ENCODE data around the gene PRRC2B. TPM values are rescaled to one million over a fixed set of nuclear protein-coding genes. Genes with fewer than 3 reads are reported as not detected.

Gene PRRC2B
- total and polyA plus RNA-seq, 2 of the 8 experiments (the other 6 are each of a cell fraction or from before 2014, with no cell fraction given): 37.3 to 249 TPM

- DNase-seq (ENCODE audit: low read depth in 1 of 2, low spot score in 2 of 2) (no peak), FAIRE-seq (no peak)
- no peak overlapping the region for H3K18ac ChIP-seq (ENCODE audit: extremely low read depth, low read length)
- H3K23me2 ChIP-seq (ENCODE audit: low read depth, low read length): no peaks in the 10 kb centered on the region
- H2BK15ac ChIP-seq (ENCODE audit: low read length): no peak overlapping the region
- no peak overlapping the region for H2AFZ ChIP-seq (ENCODE audit: low read length)
- no peak overlapping the region for H4K8ac ChIP-seq (ENCODE audit: extremely low read depth, insufficient read depth, low read length)
- no peaks in the 10 kb centered on the region; a peak in 1 of 7 replicates for H3K4me1 ChIP-seq (replicated peaks in 1 of 4; ENCODE audit: control insufficient read depth in 3 of 4, insufficient read depth in 4 of 4, low read length in 3 of 4)
- H3K27ac ChIP-seq (ENCODE audit: low read depth, low read length): no peak overlapping the region
- H3K79me2 ChIP-seq (ENCODE audit: control insufficient read depth in 1 of 2, insufficient read depth in 2 of 2, low read length in 2 of 2): peaks cover 0 to 12% of the 10 kb centered on the region in 2 experiments; a peak in 1 of 4 replicates
- H3K56ac ChIP-seq (replicated peaks; ENCODE audit: insufficient read length, low read depth, low read length): no peak overlapping the region
- POLR2A ChIA-PET (ENCODE audit: partially characterized antibody): interaction anchor here (1.0 to 1.3 kb wide), 4 partner anchors 8 to 87 kb away, joined by 3 to 6 read pairs (median 3); no protein-coding TSS in a partner anchor
- CTCF ChIA-PET (ENCODE audit: partially characterized antibody): interaction anchor here (1.1 to 2.1 kb wide), 4 partner anchors 8 to 77 kb away, joined by 3 to 7 read pairs (median 5); no protein-coding TSS in a partner anchor
- H3K9me3 ChIP-seq (ENCODE audit: insufficient read depth in 2 of 2, low read depth in 1 of 2, low read length in 1 of 2): no peaks in the 10 kb centered on the region
- H3K27me3 ChIP-seq (replicated peaks in 1 of 4; ENCODE audit: control insufficient read depth in 3 of 4, extremely low read depth in 1 of 4, insufficient read depth in 3 of 4, low read length in 3 of 4): no peaks in the 10 kb centered on the region
- no peak overlapping the region for H2BK120ac ChIP-seq (replicated peaks; ENCODE audit: low read depth, low read length)
- no peak overlapping the region for H2BK20ac ChIP-seq (ENCODE audit: low read length)
- H4K5ac ChIP-seq (ENCODE audit: insufficient read length, low read depth, low read length): no peak overlapping the region
- H3K36me3 ChIP-seq (ENCODE audit: control insufficient read depth in 2 of 4, insufficient read depth in 4 of 4, low read length in 3 of 4): peaks cover 75 to 97% (median 92%) of the 10 kb centered on the region in 4 experiments
- no peak overlapping the region for H3K4me3 ChIP-seq (ENCODE audit: extremely low read depth in 1 of 4, insufficient read depth in 2 of 4, low read depth in 3 of 4, low read length in 4 of 4)
- no peak overlapping the region for H3K4me2 ChIP-seq (ENCODE audit: insufficient read depth in 1 of 2, low read depth in 2 of 2, low read length in 2 of 2)
- no peak overlapping the region for H2BK12ac ChIP-seq (ENCODE audit: low read depth, low read length)
- no peak overlapping the region for H3K14ac ChIP-seq (ENCODE audit: insufficient read length)
- H2BK5ac ChIP-seq (ENCODE audit: low read depth, low read length): no peak overlapping the region
- H2AK5ac ChIP-seq (ENCODE audit: low read depth, low read length): no peak overlapping the region
- H3K4ac ChIP-seq (replicated peaks; ENCODE audit: insufficient read length, low read depth, low read length): no peak overlapping the region
- peaks cover 12% of the 10 kb centered on the region; the same call in 1 of the 2 replicates for H3K79me1 ChIP-seq (ENCODE audit: low read depth, low read length)
- H4K91ac ChIP-seq (replicated peaks; ENCODE audit: insufficient read length, low read length): no peak overlapping the region
- H3K23ac ChIP-seq (ENCODE audit: insufficient read length): no peak overlapping the region
- H3K9ac ChIP-seq (replicated peaks in 1 of 4; ENCODE audit: extremely low read depth in 1 of 4, low read depth in 3 of 4, low read length in 3 of 4): no peak overlapping the region
- peaks cover 13 to 23% of the 10 kb centered on the region in 2 experiments for H4K20me1 ChIP-seq (replicated peaks in 1 of 2; ENCODE audit: control insufficient read depth in 1 of 2, insufficient read depth in 2 of 2, low read length in 2 of 2)
- 92% methylated on average over 7 of the region's 7 CpGs; no CpG with 5 or more reads in 1 of the 2 experiments for WGBS, 2 experiments (ENCODE audit: extremely low coverage in 1 of 2, insufficient coverage in 1 of 2, insufficient read length in 1 of 2, insufficient replicate concordance in 2 of 2, low coverage in 1 of 2, low lambda C conversion rate in 2 of 2, missing lambda C conversion rate in 1 of 2)
- no peak for TF ChIP-seq CHD2 (IDR thresholded peaks at IDR 0.05; ENCODE audit: low read length)
Measured at GRCh38 chr9:131484051-131484445, 90.2 kb downstream of the PRRC2B start.

Data from H1 (cell line).